Measurements from ENCODE around the gene OOSP4B.
"Not testable (repeated sequence)": the region's sequence is repeated elsewhere in the genome, so short reads cannot be mapped to it uniquely, and the experiment has no call there.

Gene OOSP4B

DNA sequence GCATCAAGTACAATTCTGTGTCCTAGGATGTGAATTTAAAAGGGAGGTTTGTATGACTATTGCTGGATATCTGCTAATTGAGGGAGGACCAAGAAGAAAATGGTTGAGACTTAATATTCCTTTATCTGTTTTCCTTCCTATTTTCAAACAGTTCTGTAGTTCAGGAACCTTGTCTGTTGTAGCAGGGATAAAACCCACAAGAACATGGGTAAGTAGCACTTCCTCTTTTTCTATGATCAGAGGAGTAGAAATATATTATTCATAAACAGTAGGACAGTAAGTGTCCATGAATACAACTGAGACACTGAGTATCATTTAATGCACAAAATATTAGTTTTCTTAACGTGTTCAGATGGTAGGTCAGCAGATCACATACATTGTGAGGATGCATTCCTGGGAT, 47.1 kb downstream of the OOSP4B start:
- no peak for DNase-seq

DNA sequence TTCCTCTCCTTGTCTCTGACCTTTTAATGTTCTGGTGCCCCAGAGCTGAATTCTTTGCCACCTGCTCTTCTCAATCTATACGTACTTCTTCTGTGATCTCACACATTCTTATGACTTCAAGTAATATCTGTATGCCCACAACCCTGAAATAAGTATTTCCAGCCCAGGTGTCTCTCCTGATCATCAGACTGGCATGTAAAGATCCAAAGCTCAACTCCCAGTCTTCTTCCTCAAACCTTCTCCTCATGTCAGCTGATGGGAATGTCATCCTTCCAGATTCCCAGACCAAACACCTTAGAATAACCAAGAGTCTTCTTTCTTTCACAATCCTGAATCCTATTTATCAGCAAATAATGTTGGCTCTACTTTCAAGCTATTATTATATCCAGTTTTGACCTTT, 48.8 kb downstream of the OOSP4B start:
- no peak for DNase-seq

DNA sequence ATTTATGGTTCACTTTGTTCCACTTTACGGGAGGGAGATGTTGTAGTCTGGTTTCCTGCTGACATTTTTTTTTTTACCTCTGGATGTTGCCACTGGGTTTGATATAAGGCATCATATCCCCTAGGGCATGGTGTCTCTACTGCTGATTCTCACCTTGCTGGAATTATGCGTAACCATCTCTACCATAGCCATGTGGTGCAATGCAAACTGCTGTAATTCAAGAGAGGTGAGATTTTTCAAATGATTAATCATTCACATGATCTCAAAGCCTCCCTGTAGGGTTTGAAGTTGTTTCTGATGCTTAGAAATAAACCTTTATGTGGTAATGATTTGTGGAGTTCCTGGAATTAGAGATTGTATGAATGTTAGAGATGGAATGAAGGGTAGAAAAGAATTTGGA, 52.5 kb downstream of the OOSP4B start:
- no peak for DNase-seq

DNA sequence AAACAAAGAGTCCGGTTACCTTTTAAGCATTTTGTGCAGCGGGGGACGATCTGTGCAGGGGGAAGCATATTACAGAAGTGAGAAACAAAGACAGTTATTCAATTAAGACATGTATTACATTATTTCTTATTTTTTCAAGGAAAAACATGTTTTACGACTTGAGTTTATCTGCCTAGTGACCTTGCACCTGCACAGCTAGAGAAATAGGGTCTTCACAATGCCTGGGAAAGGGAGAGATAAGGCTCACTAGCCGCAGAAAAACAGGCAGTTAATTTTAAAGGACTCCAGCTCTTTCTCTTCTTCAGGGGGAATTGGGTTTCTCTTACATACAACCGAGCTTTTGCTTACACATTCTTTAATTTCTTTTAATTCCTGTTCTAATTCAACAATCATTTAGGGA, 54.7 kb downstream of the OOSP4B start:
- DNase-seq, result not testable (repeated sequence)

DNA sequence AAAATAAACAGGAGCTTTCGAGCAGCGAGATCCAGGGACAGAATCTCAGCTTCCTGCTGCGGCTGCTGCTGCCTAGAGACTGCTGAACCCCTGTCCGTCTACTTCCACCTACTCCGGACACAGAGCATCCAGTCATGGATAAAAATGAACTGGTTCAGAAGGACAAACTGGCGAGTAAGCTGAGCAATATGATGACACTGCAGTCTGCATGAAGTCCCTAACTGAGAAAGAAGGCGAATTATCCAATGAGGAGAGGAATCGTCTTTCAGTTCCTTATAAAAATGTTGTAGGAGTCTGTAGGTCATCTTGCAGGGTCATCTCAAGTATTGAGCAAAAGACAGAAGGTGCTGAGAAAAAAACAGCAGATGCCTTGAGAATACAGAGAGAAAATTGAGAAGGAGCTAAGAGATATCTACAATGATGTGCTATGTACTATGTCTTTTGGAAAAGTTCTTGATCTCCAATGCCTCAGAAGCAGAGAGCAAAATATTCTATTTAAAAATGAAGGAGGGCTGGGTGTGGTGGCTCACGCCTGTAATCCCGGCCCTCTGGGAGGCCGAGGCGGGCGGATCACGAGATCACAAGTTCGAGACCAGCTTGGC, 60.3 kb downstream of the OOSP4B start:
- DNase-seq, result no peak

DNA sequence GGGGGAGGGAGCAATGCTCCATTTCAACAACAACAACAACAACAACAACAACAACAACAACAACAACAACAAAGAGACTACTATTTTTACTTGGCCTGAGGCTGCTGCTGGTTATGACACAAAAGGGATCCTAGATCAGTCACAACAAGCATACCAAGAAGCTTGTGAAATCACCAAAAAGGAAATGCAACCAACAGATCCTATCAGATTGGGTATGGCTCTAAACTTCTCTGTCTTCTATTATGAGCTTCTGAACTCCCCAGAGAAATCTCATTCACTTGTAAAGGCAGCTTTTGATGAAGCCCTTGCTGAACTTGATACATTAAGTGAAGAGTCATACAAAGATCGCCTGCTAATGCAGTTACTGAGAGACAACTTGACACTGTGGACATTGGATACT, 61.0 kb downstream of the OOSP4B start:
- no peak for DNase-seq

DNA sequence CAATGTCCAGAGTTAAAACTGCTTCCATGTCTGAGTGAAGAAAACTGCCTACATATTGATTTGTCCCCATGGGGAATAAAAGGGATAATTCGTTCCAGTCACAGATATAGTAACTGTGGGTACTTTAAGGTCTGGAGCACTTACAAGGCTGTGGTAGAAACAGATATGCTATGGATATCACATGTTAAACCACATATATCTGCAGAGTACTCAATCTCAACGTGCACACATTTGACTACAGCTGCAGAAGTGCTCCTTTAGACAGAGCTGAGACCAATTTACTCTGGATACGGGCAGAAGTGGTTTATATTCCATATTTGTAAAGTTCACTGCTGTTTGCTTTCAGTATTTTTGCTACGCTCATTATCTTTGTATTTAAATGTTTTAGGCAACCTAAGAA, 61.8 kb downstream of the OOSP4B start:
- DNase-seq, result no peak

DNA sequence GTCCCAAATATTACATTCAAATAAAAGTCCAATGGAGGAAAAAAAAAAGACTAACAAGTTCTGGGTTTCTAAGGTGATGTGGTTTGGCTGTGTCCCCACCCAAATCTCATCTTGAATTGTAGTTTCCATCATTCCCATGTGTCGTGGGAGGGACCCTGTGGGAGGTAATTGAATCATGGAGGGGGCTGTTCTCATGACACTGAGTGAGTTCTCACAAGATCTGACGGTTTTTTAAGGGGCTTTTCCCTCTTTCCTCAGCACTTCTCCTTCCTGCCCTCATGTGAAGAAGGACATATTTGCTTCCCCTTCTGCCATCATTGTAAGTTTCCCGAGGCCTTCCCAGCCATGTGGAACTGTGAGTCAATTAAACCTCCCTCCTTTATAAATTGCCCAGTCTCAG, 63.6 kb downstream of the OOSP4B start:
- no peak for DNase-seq

Measured in activated CD8-positive, alpha-beta memory T cell treated with anti-CD3 and anti-CD28 coated beads, Interleukin-2, amount 50 U/mL, for 4 hours (primary cell).